Adrenal gland (tissue), 19 donors: ENCODE measurements around the gene UGP2. TPM values are rescaled to one million over a fixed set of nuclear protein-coding genes. Genes with fewer than 3 reads are reported as not detected.

Source experiments
- DNase-seq, 7 donors: peaks; one replicate each; pipeline ENCODE4 v3.0.0-alpha.2; 2019 to 2020
- H3K27ac ChIP-seq, 5 donors: fragments of 200-600 bp; sonication (generic) in 4 of 5; 1 replicate in 3 of 5; 2 replicates in 2 of 5; pipeline versions ENCODE4 v1.5.1 to v1.8.0; 2016 to 2020; ENCODE audit warnings: mild to moderate bottlenecking in 1 of 5
- H3K27me3 ChIP-seq: fragments of 200-600 bp; 2 replicates; pipeline ENCODE4 v1.8.0; 2021
- H3K36me3 ChIP-seq, 2 donors: fragments of 200-600 bp; replicated peaks in 1 of 2; 1 replicate in 1 of 2; 2 replicates in 1 of 2; pipeline versions ENCODE4 v1.5.1 to v1.8.0; 2018 to 2022
- H3K4me1 ChIP-seq, 2 donors: fragments of 200-600 bp; replicated peaks in 1 of 2; 1 replicate in 1 of 2; 2 replicates in 1 of 2; pipeline versions ENCODE4 v1.5.1 to v1.8.0; 2018 to 2021
- H3K4me3 ChIP-seq, 4 donors: fragments of 200-600 bp; sonication (generic) in 3 of 4; one replicate each; pipeline ENCODE4 v1.5.1; 2016 to 2018
- H3K9me3 ChIP-seq, 3 donors: fragments of 200-600 bp; sonication (generic) in 1 of 3; replicated peaks in 1 of 3; 1 replicate in 2 of 3; 2 replicates in 1 of 3; pipeline versions ENCODE4 v1.5.1 to v1.8.0; 2016 to 2021
- POLR2A ChIP-seq, 2 donors: fragments of 450-650 bp; IDR thresholded peaks; one replicate each; pipeline ENCODE4 v1.6.1; 2017; ENCODE audit warnings: antibody characterized with exemption in 2 of 2, mild to moderate bottlenecking in 2 of 2, moderate library complexity in 1 of 2
- WGBS, 4 donors: extraction: QIAGEN DNeasy Blood & Tissue Kit in 2 of 4; methylation state at CpG; one replicate each; pipeline versions ENCODE4 v1.1.5 to v1.1.7; 2013 to 2017; 5-methylcytosine and 5-hydroxymethylcytosine counted together
- intact Hi-C, 2 donors: fragments of 100-400 bp; cut with DNase I; formaldehyde crosslinking; loops; one replicate each; pipeline versions ENCODE4 v1.14.1 to v1.15.0; 2022 to 2023
- long read RNA-seq, 10 donors: library from polyadenylated mRNA in 3 of 10; unstranded in 2 of 10; stranded (forward) in 1 of 10; transcript quantifications; one replicate each; pipeline ENCODE4 v2.0.0 and lab custom pipeline, GENCODE V29; 2021 to 2026
- polyA plus RNA-seq, 3 donors: library from polyadenylated mRNA; stranded (reverse); fragments of 200-250 nt in 2 of 3; fragments of 350-450 nt in 1 of 3; fragmentation: Illumina TruSeq in 1 of 3; extraction: RNeasy Lipid Tissue Mini Kit (QIAGEN cat#74804) in 1 of 3; gene quantifications; one replicate each; pipeline ENCODE4 v1.2.3, GENCODE V29; 2013 to 2014
- total RNA-seq, 9 donors: library from RNA; depleted of rRNA in 4 of 9; stranded (reverse); fragments of >200 nt in 4 of 9; fragments of 120-200 nt in 1 of 9; fragmentation: NEBNext Ultra II Directional in 1 of 9; extraction: Animal tissue kit (Norgen Biotek cat#: 25700) in 1 of 9; gene quantifications; one replicate each; pipeline versions ENCODE4 v1.1.0 to v1.2.4, GENCODE V29; 2013 to 2023
- TF ChIP-seq, protein P1 (sequence below), 6 experiments: fragments of 450-650 bp in 4 of 6; fragments of 200-600 bp in 2 of 6; sonication (generic) in 1 of 6; IDR thresholded peaks; 1 replicate in 5 of 6; 2 replicates in 1 of 6; pipeline versions ENCODE4 v1.5.1 to v1.8.0; 2016 to 2021; ENCODE audit warnings: antibody characterized with exemption in 6 of 6, mild to moderate bottlenecking in 2 of 6, moderate library complexity in 1 of 6
- donor health status: healthy with polysubstance abuse.
- donor health status: Bipolar disorder and iron deficiency.
- donor health status: DM: yes; HTN: yes; CAD: no.
- donor health status: DM: no; HTN: no; CAD: no.
- donor health status: DM: no; HTN: no; CAD: no.
- donor health status: DM: yes; HTN: yes; CAD: no.

UGP2 gene
- total RNA-seq: 100 to 1,000 TPM in 5 of 9 donors, 10 to 100 TPM in 4; 83.8 to 301 (median 114) TPM
- polyA plus RNA-seq: 100 to 1,000 TPM in 1 of 3 donors, 10 to 100 TPM in 2; 62.4 to 195 (median 73.5) TPM
- long read RNA-seq, donor 1, transcript UGP2-202 (10 exons, 2,136 nt): major isoform, 53 of 143 reads
- long read RNA-seq, donor 1, transcript UGP2-201 (10 exons, 2,338 nt): minor isoform, 51 of 143 reads
- long read RNA-seq, donor 1, partial matches to known transcripts: 38 of 143 reads
- long read RNA-seq, donor 1, other reads (novel, unspliced or antisense): 0 of 143 reads
- long read RNA-seq, donor 2, transcript UGP2-202 (10 exons, 2,136 nt): major isoform, 32 of 94 reads
- long read RNA-seq, donor 2, transcript UGP2-201 (10 exons, 2,338 nt): minor isoform, 17 of 94 reads
- long read RNA-seq, donor 2, partial matches to known transcripts: 44 of 94 reads
- long read RNA-seq, donor 2, other reads (novel, unspliced or antisense): 0 of 94 reads
- long read RNA-seq, donor 3, transcript UGP2-201 (10 exons, 2,338 nt): major isoform, 39 of 120 reads
- long read RNA-seq, donor 3, transcript UGP2-202 (10 exons, 2,136 nt): minor isoform, 34 of 120 reads
- long read RNA-seq, donor 3, partial matches to known transcripts: 45 of 120 reads
- long read RNA-seq, donor 3, other reads (novel, unspliced or antisense): 0 of 120 reads
- long read RNA-seq, donor 4, transcript UGP2-201 (10 exons, 2,338 nt): minor isoform, 15 of 51 reads
- long read RNA-seq, donor 4, transcript UGP2-202 (10 exons, 2,136 nt): major isoform, 24 of 51 reads
- long read RNA-seq, donor 4, partial matches to known transcripts: 7 of 51 reads
- long read RNA-seq, donor 4, other reads (novel, unspliced or antisense): 5 of 51 reads
- long read RNA-seq, donor 5, transcript UGP2-202 (10 exons, 2,136 nt): major isoform, 108 of 213 reads
- long read RNA-seq, donor 5, transcript UGP2-207 (11 exons, 2,057 nt): minor isoform, 12 of 213 reads
- long read RNA-seq, donor 5, transcript UGP2-201 (10 exons, 2,338 nt): minor isoform, 63 of 213 reads
- long read RNA-seq, donor 5, partial matches to known transcripts: 7 of 213 reads
- long read RNA-seq, donor 5, other reads (novel, unspliced or antisense): 22 of 213 reads
- long read RNA-seq, donor 6, transcript UGP2-201 (10 exons, 2,338 nt): minor isoform, 10 of 33 reads
- long read RNA-seq, donor 6, transcript UGP2-202 (10 exons, 2,136 nt): major isoform, 17 of 33 reads
- long read RNA-seq, donor 6, partial matches to known transcripts: 4 of 33 reads
- long read RNA-seq, donor 6, other reads (novel, unspliced or antisense): 2 of 33 reads
- long read RNA-seq, donor 7, transcript UGP2-202 (10 exons, 2,136 nt): minor isoform, 9 of 19 reads
- long read RNA-seq, donor 7, transcript UGP2-201 (10 exons, 2,338 nt): major isoform, 10 of 19 reads
- long read RNA-seq, donor 7, partial matches to known transcripts: 0 of 19 reads
- long read RNA-seq, donor 7, other reads (novel, unspliced or antisense): 0 of 19 reads
- long read RNA-seq, donor 8, transcript UGP2-201 (10 exons, 2,338 nt): major isoform, 51 of 150 reads
- long read RNA-seq, donor 8, transcript UGP2-202 (10 exons, 2,136 nt): minor isoform, 50 of 150 reads
- long read RNA-seq, donor 8, transcript UGP2-207 (11 exons, 2,057 nt): minor isoform, 7 of 150 reads
- long read RNA-seq, donor 8, partial matches to known transcripts: 36 of 150 reads
- long read RNA-seq, donor 8, other reads (novel, unspliced or antisense): 6 of 150 reads
- long read RNA-seq, donor 9, transcript UGP2-201 (10 exons, 2,338 nt): minor isoform, 19 of 77 reads
- long read RNA-seq, donor 9, transcript UGP2-202 (10 exons, 2,136 nt): major isoform, 25 of 77 reads
- long read RNA-seq, donor 9, partial matches to known transcripts: 29 of 77 reads
- long read RNA-seq, donor 9, other reads (novel, unspliced or antisense): 0 of 77 reads
- long read RNA-seq, donor 10, transcript UGP2-201 (10 exons, 2,338 nt): minor isoform, 16 of 58 reads
- long read RNA-seq, donor 10, transcript UGP2-202 (10 exons, 2,136 nt): major isoform, 25 of 58 reads
- long read RNA-seq, donor 10, partial matches to known transcripts: 17 of 58 reads
- long read RNA-seq, donor 10, other reads (novel, unspliced or antisense): 0 of 58 reads

DNA sequence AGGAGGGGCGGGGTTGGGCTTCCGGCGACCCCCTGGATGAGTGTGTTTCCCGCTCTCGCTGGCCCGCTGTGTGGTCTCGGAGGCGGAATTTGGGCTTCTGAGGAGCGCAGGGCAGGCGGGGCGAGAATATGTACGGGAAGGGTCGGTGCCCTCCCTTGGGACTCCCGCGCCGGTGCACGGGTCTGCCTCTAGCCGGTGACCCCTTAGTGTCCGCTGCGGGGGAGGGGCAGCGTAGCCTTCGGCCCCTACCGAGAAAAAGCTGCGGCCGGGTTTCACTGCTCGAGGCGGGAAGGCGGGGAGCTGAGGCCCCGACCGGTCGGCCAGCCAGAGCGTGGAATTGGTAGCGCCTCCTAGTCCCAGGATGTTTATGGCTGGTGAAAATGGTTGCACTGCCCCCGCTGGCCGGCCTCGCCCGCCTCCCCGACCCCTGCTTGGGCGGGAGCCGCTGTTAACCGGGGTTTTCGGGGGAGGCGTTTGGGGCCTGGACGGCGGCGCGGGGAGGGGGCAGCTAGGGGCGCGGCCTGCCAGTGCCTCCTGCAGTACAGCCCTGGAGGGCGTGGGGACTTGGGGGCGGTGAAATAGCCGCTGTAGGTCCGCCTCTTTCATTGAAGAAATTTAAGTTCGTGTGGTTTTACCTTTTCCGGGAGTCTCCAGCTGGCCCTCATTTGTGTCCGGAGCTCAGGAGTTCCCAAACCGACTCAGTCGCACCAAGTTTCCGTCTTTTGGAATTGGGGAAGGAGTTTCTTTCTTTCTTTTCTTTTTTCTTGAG lies at the start of gene UGP2:
Gene UGP2 (plus strand): TSS at position 643 of the 769 bp plus-strand sequence. CDS start 290 bp downstream, outside the sequence.
- DNase-seq: peak; percentile 87 to 95 (median 91)
- Histone ChIP-seq H3K27me3 (no peaks in the 10 kb centered on the region), H3K36me3 (no peaks in the 10 kb centered on the region), H3K4me3 (peak within 1 kb of the TSS; percentile 62 to 89 (median 80)), H3K27ac (peak within 1 kb of the TSS; percentile 77 to 98 (median 94)), H3K4me1 (peaks cover 15 to 36% of the 10 kb centered on the region in 2 donors), H3K9me3 (no peaks in the 10 kb centered on the region)
- 0 to 2% (median 0%) methylated on average over 16 to 59 of the region's 59 CpGs for WGBS, 4 donors
- TF ChIP-seq, protein P1, sequence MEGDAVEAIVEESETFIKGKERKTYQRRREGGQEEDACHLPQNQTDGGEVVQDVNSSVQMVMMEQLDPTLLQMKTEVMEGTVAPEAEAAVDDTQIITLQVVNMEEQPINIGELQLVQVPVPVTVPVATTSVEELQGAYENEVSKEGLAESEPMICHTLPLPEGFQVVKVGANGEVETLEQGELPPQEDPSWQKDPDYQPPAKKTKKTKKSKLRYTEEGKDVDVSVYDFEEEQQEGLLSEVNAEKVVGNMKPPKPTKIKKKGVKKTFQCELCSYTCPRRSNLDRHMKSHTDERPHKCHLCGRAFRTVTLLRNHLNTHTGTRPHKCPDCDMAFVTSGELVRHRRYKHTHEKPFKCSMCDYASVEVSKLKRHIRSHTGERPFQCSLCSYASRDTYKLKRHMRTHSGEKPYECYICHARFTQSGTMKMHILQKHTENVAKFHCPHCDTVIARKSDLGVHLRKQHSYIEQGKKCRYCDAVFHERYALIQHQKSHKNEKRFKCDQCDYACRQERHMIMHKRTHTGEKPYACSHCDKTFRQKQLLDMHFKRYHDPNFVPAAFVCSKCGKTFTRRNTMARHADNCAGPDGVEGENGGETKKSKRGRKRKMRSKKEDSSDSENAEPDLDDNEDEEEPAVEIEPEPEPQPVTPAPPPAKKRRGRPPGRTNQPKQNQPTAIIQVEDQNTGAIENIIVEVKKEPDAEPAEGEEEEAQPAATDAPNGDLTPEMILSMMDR (IDR thresholded peaks at IDR 0.05): peak in 1 of 6 experiments; percentile 19
- TF ChIP-seq POLR2A (IDR thresholded peaks at IDR 0.05): peak; percentile 50 to 87
- intact Hi-C loops: no loop called here

DNA sequence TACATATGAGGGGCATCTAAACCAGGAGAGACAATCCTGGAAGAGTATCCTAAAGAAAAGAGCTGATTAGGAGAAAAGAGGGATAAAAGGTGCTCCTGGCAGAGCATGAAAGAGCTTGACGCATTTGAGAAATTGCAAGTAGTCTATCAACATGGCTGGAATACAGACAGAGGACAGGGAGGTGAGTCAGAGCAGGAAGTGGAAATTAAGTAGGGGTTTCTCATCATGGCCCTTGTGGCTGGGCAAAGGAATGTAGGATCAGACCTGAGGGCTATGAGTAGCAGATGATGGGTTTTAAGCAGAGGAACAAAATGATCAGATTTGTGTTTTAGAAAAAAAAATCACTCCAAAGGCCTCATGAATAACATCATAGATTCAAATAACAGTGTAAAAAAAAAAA lies 49.2 kb upstream of the UGP2 start:
- intact Hi-C loops: no loop called here
- Histone ChIP-seq H3K4me3 (no peak overlapping the region), H3K27me3 (no peaks in the 10 kb centered on the region), H3K4me1 (peaks cover 0 to 6% of the 10 kb centered on the region in 2 donors), H3K27ac (no peak overlapping the region), H3K9me3 (no peaks in the 10 kb centered on the region), H3K36me3 (no peaks in the 10 kb centered on the region)
- 88 to 100% (median 94%) methylated on average over 1 of the region's 1 CpG for WGBS, 4 donors
- DNase-seq: no peak
- no peak for TF ChIP-seq POLR2A (IDR thresholded peaks at IDR 0.05)
- TF ChIP-seq, protein P1 (IDR thresholded peaks at IDR 0.05): no peak

- no peak for DNase-seq
- TF ChIP-seq, protein P1 (IDR thresholded peaks at IDR 0.05): no peak
- no peak for TF ChIP-seq POLR2A (IDR thresholded peaks at IDR 0.05)
- H3K27ac ChIP-seq: no peak overlapping the region
- H3K4me3 ChIP-seq: no peak overlapping the region
- intact Hi-C loops: no loop called here
- no peaks in the 10 kb centered on the region for H3K36me3 ChIP-seq
- no peaks in the 10 kb centered on the region for H3K27me3 ChIP-seq
- H3K9me3 ChIP-seq: no peaks in the 10 kb centered on the region
- H3K4me1 ChIP-seq: no peaks in the 10 kb centered on the region
- WGBS, 4 donors: 86 to 94% (median 92%) methylated on average over 1 of the region's 1 CpG
These were observed 45.3 kb upstream of the UGP2 start for GRCh38 chr2:63796366-63796765.
